K562 (cell line): ENCODE results near the gene ZNF709. TPM values are rescaled to one million over a fixed set of nuclear protein-coding genes. Genes with fewer than 3 reads are reported as not detected.

Source experiments
- EP300 ChIP-seq: IDR thresholded peaks from 2 replicates; pipeline ENCODE4 v1.6.1; 2012; ENCODE audit warnings: low read length, improper control_type of control experiment
- FOS ChIP-seq: IDR thresholded peaks from 3 replicates; pipeline ENCODE4 v1.6.1; 2011; ENCODE audit not compliant: insufficient read length; ENCODE audit errors: extremely low read depth
- FOXP1 ChIP-seq: sonication (generic); formaldehyde crosslinking; IDR thresholded peaks from 2 replicates; pipeline ENCODE4 v1.8.0; 2022; ENCODE audit warnings: mild to moderate bottlenecking, missing genetic modification reagents
- GABPA ChIP-seq: fragments of 200-800 bp; sonication (Bioruptor generic); conservative IDR thresholded peaks from 2 replicates; pipeline ENCODE4 v1.6.1; 2016; ENCODE audit warnings: low read depth, missing genetic modification characterization, missing compliant biosample characterization
- HNRNPL ChIP-seq: fragments of 200-400 bp; formaldehyde crosslinking; IDR thresholded peaks from 2 replicates; pipeline ENCODE4 v1.6.1; 2017; ENCODE audit warnings: low read depth, mild to moderate bottlenecking, low read length
- NONO ChIP-seq, 2 experiments: fragments of 200-400 bp in 1 of 2; fragments of 450-650 bp in 1 of 2; formaldehyde crosslinking in 1 of 2; IDR thresholded peaks; 2 replicates each; pipeline ENCODE4 v1.6.1; 2017; ENCODE audit warnings: low read depth in 2 of 2, mild to moderate bottlenecking in 2 of 2, moderate library complexity in 2 of 2, low read length in 1 of 2
- PHF20 ChIP-seq: fragments of 450-650 bp; IDR thresholded peaks from 2 replicates; pipeline ENCODE4 v1.6.1; 2018; ENCODE audit not compliant: partially characterized antibody
- POLR3A ChIP-seq: IDR thresholded peaks from 2 replicates; pipeline ENCODE4 v1.6.1; 2011; ENCODE audit warnings: borderline replicate concordance, mild to moderate bottlenecking, moderate library complexity; ENCODE audit not compliant: insufficient read length, insufficient read depth; ENCODE audit errors: extremely low read depth
- PRPF4 ChIP-seq: fragments of 200-400 bp; formaldehyde crosslinking; IDR thresholded peaks from one replicate; pipeline ENCODE4 v1.6.1; 2017; ENCODE audit warnings: low read length, low read depth, mild to moderate bottlenecking; ENCODE audit not compliant: insufficient read depth, poor library complexity, severe bottlenecking
- RNF2 ChIP-seq: sonication (generic); IDR thresholded peaks from 2 replicates; pipeline ENCODE4 v1.6.1; 2016
- SIN3A ChIP-seq, 2 experiments: fragments of 150-350 bp in 1 of 2; IDR thresholded peaks; 2 replicates each; pipeline ENCODE4 v1.6.1; 2011 to 2016; ENCODE audit warnings: borderline replicate concordance in 2 of 2, low read depth in 2 of 2, low read length in 2 of 2, mild to moderate bottlenecking in 2 of 2, moderate library complexity in 2 of 2; ENCODE audit not compliant: control insufficient read depth in 1 of 2
- TEAD4 ChIP-seq, 2 experiments: sonication (generic) in 1 of 2; formaldehyde crosslinking in 1 of 2; IDR thresholded peaks; 2 replicates each; pipeline versions ENCODE4 v1.6.1 to v1.8.0; 2012 to 2022; ENCODE audit warnings: borderline replicate concordance in 1 of 2, inconsistent platforms in 1 of 2, low read length in 1 of 2, mild to moderate bottlenecking in 1 of 2, missing genetic modification reagents in 1 of 2
- XRCC3 ChIP-seq: fragments of 450-650 bp; IDR thresholded peaks from 2 replicates; pipeline ENCODE4 v1.6.1; 2017; ENCODE audit warnings: mild to moderate bottlenecking, moderate library complexity
- ZC3H11A ChIP-seq: IDR thresholded peaks from 2 replicates; pipeline ENCODE4 v1.6.1; 2012; ENCODE audit warnings: low read depth, low read length, improper control_type of control experiment
- ZFP30 ChIP-seq: fragments of 250-450 bp; sonication (Bioruptor Pico); IDR thresholded peaks from 2 replicates; pipeline ENCODE4 v1.8.0; 2022; ENCODE audit warnings: moderate library complexity, mild to moderate bottlenecking, inconsistent platforms, borderline replicate concordance
- ZNF174 ChIP-seq: fragments of 250-450 bp; sonication (Bioruptor Pico); IDR thresholded peaks from 2 replicates; pipeline ENCODE4 v1.4.0; 2020; ENCODE audit warnings: mild to moderate bottlenecking
- ZNF253 ChIP-seq: fragments of 250-450 bp; sonication (Bioruptor Pico); conservative IDR thresholded peaks from 2 replicates; pipeline ENCODE4 v1.6.1; 2021; ENCODE audit warnings: mild to moderate bottlenecking
- ZNF41 ChIP-seq: fragments of 250-450 bp; sonication (Bioruptor Pico); conservative IDR thresholded peaks from 2 replicates; pipeline ENCODE4 v1.4.0; 2020; ENCODE audit warnings: mild to moderate bottlenecking
- polyA plus RNA-seq, 8 experiments: library from polyadenylated mRNA; depleted of rRNA in 4 of 8; stranded (reverse) in 5 of 8; unstranded in 3 of 8; fragments of >200 nt; fragmentation: Nextera tagmentation in 2 of 8; fragmentation: Illumina TruSeq in 1 of 8; extraction: Ambion mirVana in 2 of 8; extraction: Trizol in 1 of 8; gene quantifications; 2 replicates each; pipeline versions ENCODE4 v1.2.1 to v1.2.3, GENCODE V29; 2011 to 2014; ENCODE audit warnings: inconsistent platforms in 1 of 8, missing spikeins in 1 of 8
- total RNA-seq, 7 experiments: library from RNA; depleted of rRNA in 6 of 7; stranded (reverse); fragments of >200 nt in 6 of 7; fragmentation: Illumina TruSeq in 2 of 7; extraction: Trizol in 2 of 7; gene quantifications; 2 replicates each; pipeline versions ENCODE4 v1.2.1 to v1.2.3, GENCODE V29; 2011 to 2021; ENCODE audit warnings: low replicate concordance in 1 of 7
- TF ChIP-seq, protein P1 (sequence below): fragments of 450-650 bp; conservative IDR thresholded peaks from 2 replicates; pipeline ENCODE4 v1.6.1; 2016; ENCODE audit warnings: missing genetic modification characterization, low read depth, mild to moderate bottlenecking, control low read depth, missing compliant biosample characterization
- TF ChIP-seq, protein P2 (sequence below), 3 experiments: fragments of 200-800 bp in 1 of 3; fragments of 250-450 bp in 1 of 3; fragments of 450-650 bp in 1 of 3; sonication (Bioruptor Pico) in 1 of 3; sonication (Bioruptor generic) in 1 of 3; formaldehyde crosslinking in 1 of 3; IDR thresholded peaks; 2 replicates each; pipeline versions ENCODE4 v1.6.1 to v1.8.0; 2016 to 2022; ENCODE audit warnings: mild to moderate bottlenecking in 2 of 3, missing genetic modification characterization in 2 of 3, missing compliant biosample characterization in 1 of 3, moderate library complexity in 1 of 3

The ZNF709 gene
- total and polyA plus RNA-seq, 9 of the 15 experiments (the other 6 are each of a cell fraction or from before 2014, with no cell fraction given): 0.07 to 0.69 (median 0.18) TPM

DNA sequence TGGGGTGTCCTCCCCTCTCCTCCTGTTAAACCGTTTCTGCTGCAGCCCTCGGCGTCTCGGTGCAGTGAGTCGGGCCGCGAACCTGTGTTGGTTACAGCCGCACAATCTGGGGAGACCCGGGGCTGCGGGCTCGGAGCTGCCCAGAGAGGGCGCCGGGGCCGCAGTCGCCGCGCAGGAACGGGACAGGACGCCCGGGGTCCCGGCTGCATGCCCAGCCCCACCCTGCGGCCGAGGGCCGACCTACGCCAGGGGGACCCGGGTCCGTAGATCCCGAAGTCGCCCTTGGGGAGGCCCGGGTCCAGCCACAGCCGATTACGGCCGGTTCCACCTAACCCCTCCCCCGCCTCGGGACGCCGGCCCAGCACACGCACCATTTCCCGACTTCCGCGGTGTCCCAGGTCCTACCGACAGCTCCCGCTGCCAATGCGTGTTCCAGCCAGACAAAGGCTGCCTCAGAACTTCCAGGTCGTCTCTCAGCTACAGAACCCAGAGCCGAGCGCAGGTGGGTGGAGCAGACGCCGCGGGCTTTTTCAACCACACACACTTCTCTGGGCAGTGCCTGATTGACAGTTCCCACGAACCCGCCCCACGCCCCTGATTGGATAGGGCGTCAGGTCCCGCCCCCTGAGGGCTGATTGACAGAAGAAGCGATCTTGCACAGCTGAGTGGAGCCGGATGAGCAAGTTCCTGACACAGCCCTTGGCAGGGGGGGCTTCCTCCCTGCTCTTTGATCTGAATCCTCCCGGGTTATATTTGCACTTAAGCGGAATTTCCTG lies 43.9 kb downstream of the ZNF709 start, which contains the start of gene ZNF443 (continued):
- TF ChIP-seq GABPA (peak; percentile 44; the same call in 1 of the 2 replicates), SIN3A (IDR thresholded peaks at IDR 0.05; ENCODE audit: borderline replicate concordance in 2 of 2, control insufficient read depth in 1 of 2, low read depth in 2 of 2, low read length in 2 of 2) (peak in 1 of 2 experiments; percentile 19; a peak in 1 of 4 replicates), PRPF4 (no peak), TEAD4 (IDR thresholded peaks at IDR 0.05; ENCODE audit: low read length) (no peak), TEAD4 (CRISPR knock-in tag; IDR thresholded peaks at IDR 0.05; ENCODE audit: borderline replicate concordance) (no peak), NONO (IDR thresholded peaks at IDR 0.05; ENCODE audit: low read depth in 2 of 2, low read length in 1 of 2) (no peak), ZNF174 (CRISPR knock-in tag) (no peak), RNF2 (no peak), ZNF253 (CRISPR knock-in tag) (no peak), XRCC3 (no peak), ZFP30 (CRISPR knock-in tag) (no peak), FOS (peak; percentile 82), PHF20 (no peak), HNRNPL (no peak), ZNF41 (CRISPR knock-in tag) (no peak), FOXP1 (CRISPR knock-in tag) (no peak), ZC3H11A (no peak), POLR3A (no peak), EP300 (no peak)
- TF ChIP-seq, protein P1, sequence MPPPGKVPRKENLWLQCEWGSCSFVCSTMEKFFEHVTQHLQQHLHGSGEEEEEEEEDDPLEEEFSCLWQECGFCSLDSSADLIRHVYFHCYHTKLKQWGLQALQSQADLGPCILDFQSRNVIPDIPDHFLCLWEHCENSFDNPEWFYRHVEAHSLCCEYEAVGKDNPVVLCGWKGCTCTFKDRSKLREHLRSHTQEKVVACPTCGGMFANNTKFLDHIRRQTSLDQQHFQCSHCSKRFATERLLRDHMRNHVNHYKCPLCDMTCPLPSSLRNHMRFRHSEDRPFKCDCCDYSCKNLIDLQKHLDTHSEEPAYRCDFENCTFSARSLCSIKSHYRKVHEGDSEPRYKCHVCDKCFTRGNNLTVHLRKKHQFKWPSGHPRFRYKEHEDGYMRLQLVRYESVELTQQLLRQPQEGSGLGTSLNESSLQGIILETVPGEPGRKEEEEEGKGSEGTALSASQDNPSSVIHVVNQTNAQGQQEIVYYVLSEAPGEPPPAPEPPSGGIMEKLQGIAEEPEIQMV (tag): no peak
- TF ChIP-seq, protein P2, sequence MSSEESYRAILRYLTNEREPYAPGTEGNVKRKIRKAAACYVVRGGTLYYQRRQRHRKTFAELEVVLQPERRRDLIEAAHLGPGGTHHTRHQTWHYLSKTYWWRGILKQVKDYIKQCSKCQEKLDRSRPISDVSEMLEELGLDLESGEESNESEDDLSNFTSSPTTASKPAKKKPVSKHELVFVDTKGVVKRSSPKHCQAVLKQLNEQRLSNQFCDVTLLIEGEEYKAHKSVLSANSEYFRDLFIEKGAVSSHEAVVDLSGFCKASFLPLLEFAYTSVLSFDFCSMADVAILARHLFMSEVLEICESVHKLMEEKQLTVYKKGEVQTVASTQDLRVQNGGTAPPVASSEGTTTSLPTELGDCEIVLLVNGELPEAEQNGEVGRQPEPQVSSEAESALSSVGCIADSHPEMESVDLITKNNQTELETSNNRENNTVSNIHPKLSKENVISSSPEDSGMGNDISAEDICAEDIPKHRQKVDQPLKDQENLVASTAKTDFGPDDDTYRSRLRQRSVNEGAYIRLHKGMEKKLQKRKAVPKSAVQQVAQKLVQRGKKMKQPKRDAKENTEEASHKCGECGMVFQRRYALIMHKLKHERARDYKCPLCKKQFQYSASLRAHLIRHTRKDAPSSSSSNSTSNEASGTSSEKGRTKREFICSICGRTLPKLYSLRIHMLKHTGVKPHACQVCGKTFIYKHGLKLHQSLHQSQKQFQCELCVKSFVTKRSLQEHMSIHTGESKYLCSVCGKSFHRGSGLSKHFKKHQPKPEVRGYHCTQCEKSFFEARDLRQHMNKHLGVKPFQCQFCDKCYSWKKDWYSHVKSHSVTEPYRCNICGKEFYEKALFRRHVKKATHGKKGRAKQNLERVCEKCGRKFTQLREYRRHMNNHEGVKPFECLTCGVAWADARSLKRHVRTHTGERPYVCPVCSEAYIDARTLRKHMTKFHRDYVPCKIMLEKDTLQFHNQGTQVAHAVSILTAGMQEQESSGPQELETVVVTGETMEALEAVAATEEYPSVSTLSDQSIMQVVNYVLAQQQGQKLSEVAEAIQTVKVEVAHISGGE (CRISPR knock-in tag; IDR thresholded peaks at IDR 0.05): peak in 1 of 3 experiments; percentile 14; a peak in 1 of 6 replicates
